ACHN (cell line): ENCODE data around the gene WWOX.

Experiments
- DNase-seq: peaks from one replicate; pipeline ENCODE4 v3.0.0-alpha.2; 2015
- in situ Hi-C: cut with HindIII; loops from 2 replicates; pipeline ENCODE4 v1.10.0; 2017; ENCODE audit warnings: low sequenced_read_pairs, low pct_ligation_motif_present, low pct_unique_long_range_greater_than_20kb

WWOX gene

GRCh38 chr16:78607022-78607421 is 507.6 kb downstream of the WWOX start:
- in situ Hi-C loops: no loop called here
- no peak for DNase-seq

- in situ Hi-C loops: no loop called here
- DNase-seq: no peak
These were observed 508.0 kb downstream of the WWOX start for GRCh38 chr16:78607465-78607864.

GRCh38 chr16:78608305-78608776 is 508.9 kb downstream of the WWOX start:
- no peak for DNase-seq
- in situ Hi-C loops: no loop called here

GRCh38 chr16:78609402-78610274 is 510.2 kb downstream of the WWOX start:
- no peak for DNase-seq
- in situ Hi-C loops: no loop called here

- in situ Hi-C loops: no loop called here
- DNase-seq: no peak
These were observed 511.9 kb downstream of the WWOX start for GRCh38 chr16:78611318-78611717.

- in situ Hi-C loops: no loop called here
- no peak for DNase-seq
These were observed 520.4 kb downstream of the WWOX start for GRCh38 chr16:78619811-78620210.

GRCh38 chr16:78620291-78620690 is 520.8 kb downstream of the WWOX start:
- in situ Hi-C loops: no loop called here
- DNase-seq: no peak

GRCh38 chr16:78623796-78624195 is 524.3 kb downstream of the WWOX start:
- in situ Hi-C loops: no loop called here

GRCh38 chr16:78624366-78624765 is 524.9 kb downstream of the WWOX start:
- no peak for DNase-seq
- in situ Hi-C loops: no loop called here

More at GRCh38 chr16:78623796-78624195, 524.3 kb downstream of the WWOX start:
- no peak for DNase-seq

GRCh38 chr16:78628461-78629045 is 529.1 kb downstream of the WWOX start:
- DNase-seq: no peak
- in situ Hi-C loops: no loop called here

GRCh38 chr16:78629173-78629572 is 529.7 kb downstream of the WWOX start:
- in situ Hi-C loops: no loop called here
- no peak for DNase-seq

- DNase-seq: no peak
- in situ Hi-C loops: no loop called here
These were observed 530.6 kb downstream of the WWOX start for GRCh38 chr16:78630102-78630501.

- in situ Hi-C loops: no loop called here
These were observed 534.1 kb downstream of the WWOX start for GRCh38 chr16:78633551-78633950.

GRCh38 chr16:78635807-78636206 is 536.4 kb downstream of the WWOX start:
- DNase-seq: no peak
- in situ Hi-C loops: no loop called here

More at GRCh38 chr16:78633551-78633950, 534.1 kb downstream of the WWOX start:
- no peak for DNase-seq

GRCh38 chr16:78638371-78638770 is 538.9 kb downstream of the WWOX start:
- in situ Hi-C loops: no loop called here
- DNase-seq: no peak

- in situ Hi-C loops: no loop called here
- DNase-seq: no peak
These were observed 540.3 kb downstream of the WWOX start for GRCh38 chr16:78639775-78640174.

- no peak for DNase-seq
- in situ Hi-C loops: no loop called here
These were observed 541.4 kb downstream of the WWOX start for GRCh38 chr16:78640886-78641285.

GRCh38 chr16:78641433-78641832 is 542.0 kb downstream of the WWOX start:
- in situ Hi-C loops: no loop called here
- no peak for DNase-seq

GRCh38 chr16:78642621-78643285 is 543.3 kb downstream of the WWOX start:
- no peak for DNase-seq

More at GRCh38 chr16:78642621-78643285, 543.3 kb downstream of the WWOX start:
- in situ Hi-C loops: no loop called here
